Gastrocnemius medialis (tissue), 4 donors: Measurements from ENCODE around the gene SUB1.

Experiments
- CTCF ChIP-seq, 5 experiments: fragments of 450-650 bp in 3 of 5; fragments of 200-600 bp in 2 of 5; sonication (generic) in 2 of 5; IDR thresholded peaks in 4 of 5; conservative IDR thresholded peaks in 1 of 5; 1 replicate in 4 of 5; 2 replicates in 1 of 5; pipeline ENCODE4 v1.5.1; 2016 to 2019; ENCODE audit warnings: antibody characterized with exemption in 5 of 5, mild to moderate bottlenecking in 3 of 5, moderate library complexity in 3 of 5
- POLR2A ChIP-seq, 2 donors: fragments of 450-650 bp; IDR thresholded peaks; one replicate each; pipeline ENCODE4 v1.6.1; 2017; ENCODE audit warnings: antibody characterized with exemption in 2 of 2, mild to moderate bottlenecking in 2 of 2, moderate library complexity in 2 of 2

- TF ChIP-seq CTCF (IDR thresholded peaks at IDR 0.05 in 4 of 5, conservative IDR thresholded peaks at IDR 0.05 in 1 of 5) (no peak), POLR2A (IDR thresholded peaks at IDR 0.05) (no peak)
These were observed 273 bp upstream of the SUB1 start for GRCh38 chr5:32585122-32585445.
